GM21447 (cell line): Measurements from ENCODE around the gene AASDH.

Source experiments
- ATAC-seq: cut with Tn5 transposase; IDR thresholded peaks from one replicate; pipeline ENCODE4 v1.9.1; 2021; ENCODE audit not compliant: unreplicated experiment

The AASDH gene

GRCh38 chr4:56288663-56289062 is 98.6 kb downstream of the AASDH start:
- no peak for ATAC-seq
